ENCODE results near the gene TXNRD2.

DNA sequence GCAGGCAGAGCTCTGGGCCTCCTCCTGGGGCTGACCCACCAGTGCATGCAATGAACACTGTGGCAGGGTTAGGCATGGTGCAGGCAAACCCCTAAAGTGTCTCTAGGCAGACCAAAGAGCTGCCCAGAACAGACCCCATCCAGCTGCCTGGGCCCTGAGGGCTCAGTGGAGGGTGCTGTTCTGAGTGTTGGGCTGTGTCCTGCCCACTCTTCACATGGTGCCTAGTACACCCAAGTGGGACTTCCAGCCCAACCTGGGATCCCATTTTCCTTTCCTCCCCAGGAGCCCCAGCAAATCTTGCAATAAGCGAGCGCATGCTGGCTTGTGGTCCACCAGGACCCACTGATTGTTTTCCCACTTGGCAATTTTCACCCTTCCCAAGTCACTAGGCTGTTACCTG lies 48.6 kb upstream of the TXNRD2 start:
- TF ChIP-seq RAD21 (IDR thresholded peaks at IDR 0.05; ENCODE audit: low read depth): no peak
- no peak for TF ChIP-seq CREB1 (IDR thresholded peaks at IDR 0.05; ENCODE audit: low read depth)
- TF ChIP-seq REST (IDR thresholded peaks at IDR 0.05; ENCODE audit: low read depth): no peak
- TF ChIP-seq CEBPB (IDR thresholded peaks at IDR 0.05): no peak
- TF ChIP-seq TAF1 (IDR thresholded peaks at IDR 0.05; ENCODE audit: low read depth): no peak
- TF ChIP-seq MAX (IDR thresholded peaks at IDR 0.05): no peak
- TF ChIP-seq EP300 (IDR thresholded peaks at IDR 0.05; ENCODE audit: borderline replicate concordance): no peak
- TF ChIP-seq YY1 (IDR thresholded peaks at IDR 0.05; ENCODE audit: low read depth): no peak
- TF ChIP-seq USF1 (IDR thresholded peaks at IDR 0.05): no peak
- no peak for TF ChIP-seq EGR1 (IDR thresholded peaks at IDR 0.05)
- TF ChIP-seq TCF12 (IDR thresholded peaks at IDR 0.05; ENCODE audit: low read depth): no peak

Measured in Ishikawa (cell line).